ENCODE data around the gene LAMA2. TPM values are rescaled to one million over a fixed set of nuclear protein-coding genes. Genes with fewer than 3 reads are reported as not detected.

LAMA2 gene
- total RNA-seq, 1 donor from 2014 or later, result 0.47 TPM

- Mint-ChIP-seq H3K4me3 (no peak overlapping the region), H3K4me1 (no peaks in the 10 kb centered on the region), H3K9me3 (no peaks in the 10 kb centered on the region), H3K27ac (ENCODE audit: unreplicated experiment) (no peak overlapping the region), H3K27me3 (ENCODE audit: low read depth) (no peaks in the 10 kb centered on the region), H3K36me3 (ENCODE audit: low read depth) (no peaks in the 10 kb centered on the region)
- no peak for DNase-seq (ENCODE audit: low read depth, low spot score)
- TF ChIP-seq CTCF (conservative IDR thresholded peaks at IDR 0.05), result no peak
These were observed 305.9 kb downstream of the LAMA2 start for GRCh38 chr6:129188795-129189194.

GRCh38 chr6:129189266-129189665, 306.3 kb downstream of the LAMA2 start:
- DNase-seq (ENCODE audit: low read depth, low spot score), result no peak

GRCh38 chr6:129191235-129191634, 308.3 kb downstream of the LAMA2 start:
- H3K4me1 Mint-ChIP-seq, result no peaks in the 10 kb centered on the region
- H3K36me3 Mint-ChIP-seq (ENCODE audit: low read depth), result no peaks in the 10 kb centered on the region
- no peaks in the 10 kb centered on the region for H3K9me3 Mint-ChIP-seq
- no peak for DNase-seq (ENCODE audit: low read depth, low spot score)
- H3K27ac Mint-ChIP-seq (ENCODE audit: unreplicated experiment), result no peak overlapping the region
- H3K27me3 Mint-ChIP-seq (ENCODE audit: low read depth), result no peaks in the 10 kb centered on the region
- no peak for TF ChIP-seq CTCF (conservative IDR thresholded peaks at IDR 0.05)
- no peak overlapping the region for H3K4me3 Mint-ChIP-seq

More at GRCh38 chr6:129189266-129189665, 306.3 kb downstream of the LAMA2 start:
- Mint-ChIP-seq H3K27ac (ENCODE audit: unreplicated experiment) (no peak overlapping the region), H3K9me3 (no peaks in the 10 kb centered on the region), H3K4me1 (no peaks in the 10 kb centered on the region), H3K27me3 (ENCODE audit: low read depth) (no peaks in the 10 kb centered on the region), H3K36me3 (ENCODE audit: low read depth) (no peaks in the 10 kb centered on the region), H3K4me3 (no peak overlapping the region)
- no peak for TF ChIP-seq CTCF (conservative IDR thresholded peaks at IDR 0.05)

GRCh38 chr6:129192458-129192989, 309.6 kb downstream of the LAMA2 start:
- H3K4me1 Mint-ChIP-seq, result no peaks in the 10 kb centered on the region
- no peaks in the 10 kb centered on the region for H3K9me3 Mint-ChIP-seq
- TF ChIP-seq CTCF (conservative IDR thresholded peaks at IDR 0.05), result no peak
- no peak overlapping the region for H3K4me3 Mint-ChIP-seq
- no peaks in the 10 kb centered on the region for H3K27me3 Mint-ChIP-seq (ENCODE audit: low read depth)
- H3K36me3 Mint-ChIP-seq (ENCODE audit: low read depth), result no peaks in the 10 kb centered on the region
- H3K27ac Mint-ChIP-seq (ENCODE audit: unreplicated experiment), result no peak overlapping the region
- DNase-seq (ENCODE audit: low read depth, low spot score), result no peak

- H3K4me1 Mint-ChIP-seq, result no peaks in the 10 kb centered on the region
- no peak for DNase-seq (ENCODE audit: low read depth, low spot score)
- no peaks in the 10 kb centered on the region for H3K36me3 Mint-ChIP-seq (ENCODE audit: low read depth)
- no peak overlapping the region for H3K4me3 Mint-ChIP-seq
- no peaks in the 10 kb centered on the region for H3K27me3 Mint-ChIP-seq (ENCODE audit: low read depth)
- no peak overlapping the region for H3K27ac Mint-ChIP-seq (ENCODE audit: unreplicated experiment)
- TF ChIP-seq CTCF (conservative IDR thresholded peaks at IDR 0.05), result no peak
- H3K9me3 Mint-ChIP-seq, result no peaks in the 10 kb centered on the region
These were observed 311.5 kb downstream of the LAMA2 start for GRCh38 chr6:129194306-129194941.
